Endothelial cell of umbilical vein (primary cell): ENCODE results near the gene CNP. TPM values are rescaled to one million over a fixed set of nuclear protein-coding genes. Genes with fewer than 3 reads are reported as not detected.

ENCODE experiments used
- BruUV-seq: library from RNA; stranded (reverse); fragments of 400-500 nt; replicated peaks from 2 replicates; lab custom pipeline; 2021; lab: Mats Ljungman, UMichigan
- CTCF ChIA-PET: fragments of 300-600, 350-600 bp; sonication (Branson Sonifier 250); formaldehyde crosslinking; loops from one replicate; lab custom pipeline; 2021; ENCODE audit warnings: antibody characterized with exemption, inconsistent platforms; lab: Charles Lee
- POLR2A ChIA-PET: fragments of 300-600, 350-600 bp; sonication (Branson Sonifier 250); formaldehyde crosslinking; loops from one replicate; lab custom pipeline; 2021; ENCODE audit warnings: antibody characterized with exemption, inconsistent platforms; lab: Charles Lee
- DNase-seq: peaks from one replicate; pipeline ENCODE4 v3.0.0-alpha.2; 2011; ENCODE audit warnings: low read depth, low spot score
- FAIRE-seq: peaks from 2 replicates; lab custom pipeline; 2011; peaks lifted over from hg19 to GRCh38; lab: Jason Lieb, UNC
- H2AFZ ChIP-seq: 2 replicates; pipeline ENCODE4 v1.6.0; 2012; ENCODE audit warnings: low read depth, low read length, control low read depth, inconsistent platforms
- H3K27ac ChIP-seq: 2 replicates; pipeline ENCODE4 v1.5.1; 2011; ENCODE audit warnings: low read depth, mild to moderate bottlenecking, control low read depth, low read length, moderate library complexity; ENCODE audit not compliant: insufficient read depth
- H3K27me3 ChIP-seq, 2 experiments: 2 replicates each; pipeline versions ENCODE4 v1.6.0 to v1.6.1; 2011; ENCODE audit warnings: low read length in 2 of 2, mixed read lengths in 1 of 2; ENCODE audit not compliant: control insufficient read depth in 2 of 2, insufficient read depth in 2 of 2
- H3K36me3 ChIP-seq, 2 experiments: 2 replicates in 1 of 2; 3 replicates in 1 of 2; pipeline ENCODE4 v1.5.1; 2011; ENCODE audit warnings: low read length in 2 of 2, mild to moderate bottlenecking in 1 of 2, moderate library complexity in 1 of 2; ENCODE audit not compliant: control insufficient read depth in 2 of 2, insufficient read depth in 2 of 2; ENCODE audit errors: extremely low read depth in 1 of 2
- H3K4me1 ChIP-seq: 3 replicates; pipeline ENCODE4 v1.5.1; 2011; ENCODE audit warnings: mild to moderate bottlenecking, low read length; ENCODE audit not compliant: control insufficient read depth, insufficient read depth; ENCODE audit errors: extremely low read depth
- H3K4me2 ChIP-seq: 2 replicates; pipeline ENCODE4 v1.6.1; 2011; ENCODE audit warnings: low read length, control low read depth, mixed read lengths; ENCODE audit not compliant: insufficient read depth
- H3K4me3 ChIP-seq, 3 experiments: fragments of 200-600 bp in 1 of 3; sonication (generic), shearing (Covaris generic) in 1 of 3; replicated peaks in 1 of 3; 2 replicates each; pipeline ENCODE4 v1.5.1; 2011 to 2016; ENCODE audit warnings: control low read depth in 3 of 3, low read length in 3 of 3, mild to moderate bottlenecking in 2 of 3, inconsistent platforms in 1 of 3, low read depth in 1 of 3, moderate library complexity in 1 of 3; ENCODE audit not compliant: insufficient read depth in 1 of 3
- H3K79me2 ChIP-seq: 2 replicates; pipeline ENCODE4 v1.6.0; 2012; ENCODE audit warnings: low read length, inconsistent platforms; ENCODE audit not compliant: control insufficient read depth, insufficient read depth
- H3K9ac ChIP-seq: replicated peaks from 2 replicates; pipeline ENCODE3; 2011; ENCODE audit warnings: low read length, control low read depth; ENCODE audit not compliant: insufficient read depth; ENCODE audit errors: extremely low read depth
- H3K9me1 ChIP-seq: replicated peaks from 3 replicates; pipeline ENCODE4 v1.6.0; 2011; ENCODE audit warnings: mild to moderate bottlenecking, low read length; ENCODE audit not compliant: control insufficient read depth, insufficient read depth; ENCODE audit errors: extremely low read depth
- H3K9me3 ChIP-seq: replicated peaks from 2 replicates; pipeline ENCODE4 v1.5.1; 2012; ENCODE audit warnings: low read length, inconsistent platforms; ENCODE audit not compliant: control insufficient read depth, insufficient read depth
- H4K20me1 ChIP-seq: replicated peaks from 2 replicates; pipeline ENCODE3; 2011; ENCODE audit warnings: mild to moderate bottlenecking, low read length; ENCODE audit not compliant: control insufficient read depth, insufficient read depth; ENCODE audit errors: extremely low read depth
- EZH2 ChIP-seq: IDR thresholded peaks from 2 replicates; pipeline ENCODE4 v1.6.1; 2012; ENCODE audit warnings: borderline replicate concordance, low read depth, mild to moderate bottlenecking, moderate library complexity, low read length, inconsistent platforms; ENCODE audit not compliant: severe bottlenecking
- GATA2 ChIP-seq: IDR thresholded peaks from 2 replicates; pipeline ENCODE4 v1.7.0; 2011; ENCODE audit warnings: low read depth, mild to moderate bottlenecking, moderate library complexity, mixed read lengths, low read length; ENCODE audit not compliant: insufficient read length, insufficient read depth
- POLR2A ChIP-seq: IDR thresholded peaks from 2 replicates; pipeline ENCODE4 v1.6.1; 2012; ENCODE audit warnings: low read depth, mild to moderate bottlenecking, control low read depth, low read length
- POLR2AphosphoS5 ChIP-seq: IDR thresholded peaks from 2 replicates; pipeline ENCODE4 v1.6.1; 2012; ENCODE audit warnings: low read depth, mild to moderate bottlenecking, control low read depth, low read length, moderate library complexity; ENCODE audit not compliant: insufficient read depth
- dilution Hi-C: fragments of 300-500 bp; cut with MboI; formaldehyde crosslinking; loops from one replicate; pipeline ENCODE4 v1.15.0; 2019; ENCODE audit warnings: low sequenced_read_pairs; ENCODE audit not compliant: extremely low pct_ligation_motif_present
- intact Hi-C: fragments of 100-400 bp; cut with micrococcal nuclease; formaldehyde crosslinking; loops from one replicate; pipeline ENCODE4 v1.10.0; 2022
- polyA plus RNA-seq, 4 experiments: library from polyadenylated mRNA; depleted of rRNA in 3 of 4; stranded (reverse) in 3 of 4; unstranded in 1 of 4; fragments of >200 nt; gene quantifications; 2 replicates each; pipeline versions ENCODE4 v1.2.1 to v1.2.3, GENCODE V29; 2011 to 2012; ENCODE audit warnings: missing spikeins in 1 of 4
- total RNA-seq: library from RNA; stranded (reverse); gene quantifications from 2 replicates; pipeline ENCODE4 v1.2.3, GENCODE V29; 2021
- TF ChIP-seq, protein P1 (sequence below): IDR thresholded peaks from 2 replicates; pipeline ENCODE4 v1.6.1; 2011; ENCODE audit not compliant: insufficient read depth, insufficient read length
- TF ChIP-seq, protein P2 (sequence below), 2 donors: IDR thresholded peaks; 1 replicate in 1 of 2; 2 replicates in 1 of 2; pipeline ENCODE4 v1.5.1; 2011; ENCODE audit warnings: low read length in 2 of 2, mild to moderate bottlenecking in 2 of 2, moderate library complexity in 2 of 2, control low read depth in 1 of 2, inconsistent platforms in 1 of 2, low read depth in 1 of 2; ENCODE audit not compliant: insufficient read depth in 1 of 2; ENCODE audit errors: extremely low read depth in 1 of 2

Gene CNP
- total and polyA plus RNA-seq, 2 donors (not counting 3 experiments of a cell fraction or from before 2014, with no cell fraction given) = 49.4 to 84.9 TPM

DNA sequence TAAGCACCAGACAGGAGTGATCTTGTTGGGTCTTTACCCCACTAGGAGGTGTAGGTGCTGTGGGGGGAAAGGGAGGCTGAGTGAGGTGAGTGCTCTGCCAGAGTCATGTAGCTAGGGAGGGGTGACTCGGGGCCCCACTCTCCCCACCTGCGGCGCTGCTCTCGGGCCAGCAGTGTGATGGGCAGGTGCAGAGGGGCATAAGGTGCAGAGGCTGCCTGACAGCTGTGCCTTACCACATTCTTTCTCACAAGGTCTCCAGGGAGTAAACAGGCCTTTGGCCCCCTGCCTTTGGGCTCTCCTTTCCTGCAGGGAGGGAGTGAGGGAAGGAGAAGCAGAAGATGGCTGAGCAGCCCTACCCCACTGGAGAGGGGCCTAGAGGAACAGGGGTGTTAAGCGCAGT, 4.5 kb upstream of the CNP start:
- Histone ChIP-seq H3K9me1 (no peaks in the 10 kb centered on the region), H3K9me3 (no peaks in the 10 kb centered on the region), H3K9ac (no peak overlapping the region), H3K27me3 (no peaks in the 10 kb centered on the region), H3K79me2 (peaks cover 2% of the 10 kb centered on the region), H3K4me1 (peaks cover 21% of the 10 kb centered on the region), H3K4me2 (no peak overlapping the region), H3K36me3 (no peaks in the 10 kb centered on the region), H4K20me1 (no peaks in the 10 kb centered on the region), H3K4me3 (no peak overlapping the region), H2AFZ (no peak overlapping the region), H3K27ac (no peak overlapping the region)
- FAIRE-seq (no peak), DNase-seq (no peak)
- TF ChIP-seq, protein P1, sequence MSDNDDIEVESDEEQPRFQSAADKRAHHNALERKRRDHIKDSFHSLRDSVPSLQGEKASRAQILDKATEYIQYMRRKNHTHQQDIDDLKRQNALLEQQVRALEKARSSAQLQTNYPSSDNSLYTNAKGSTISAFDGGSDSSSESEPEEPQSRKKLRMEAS = no peak
- TF ChIP-seq POLR2AphosphoS5 (no peak), POLR2A (no peak), GATA2 (no peak), EZH2 (no peak)
- TF ChIP-seq, protein P2, sequence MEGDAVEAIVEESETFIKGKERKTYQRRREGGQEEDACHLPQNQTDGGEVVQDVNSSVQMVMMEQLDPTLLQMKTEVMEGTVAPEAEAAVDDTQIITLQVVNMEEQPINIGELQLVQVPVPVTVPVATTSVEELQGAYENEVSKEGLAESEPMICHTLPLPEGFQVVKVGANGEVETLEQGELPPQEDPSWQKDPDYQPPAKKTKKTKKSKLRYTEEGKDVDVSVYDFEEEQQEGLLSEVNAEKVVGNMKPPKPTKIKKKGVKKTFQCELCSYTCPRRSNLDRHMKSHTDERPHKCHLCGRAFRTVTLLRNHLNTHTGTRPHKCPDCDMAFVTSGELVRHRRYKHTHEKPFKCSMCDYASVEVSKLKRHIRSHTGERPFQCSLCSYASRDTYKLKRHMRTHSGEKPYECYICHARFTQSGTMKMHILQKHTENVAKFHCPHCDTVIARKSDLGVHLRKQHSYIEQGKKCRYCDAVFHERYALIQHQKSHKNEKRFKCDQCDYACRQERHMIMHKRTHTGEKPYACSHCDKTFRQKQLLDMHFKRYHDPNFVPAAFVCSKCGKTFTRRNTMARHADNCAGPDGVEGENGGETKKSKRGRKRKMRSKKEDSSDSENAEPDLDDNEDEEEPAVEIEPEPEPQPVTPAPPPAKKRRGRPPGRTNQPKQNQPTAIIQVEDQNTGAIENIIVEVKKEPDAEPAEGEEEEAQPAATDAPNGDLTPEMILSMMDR (IDR thresholded peaks at IDR 0.05; ENCODE audit: extremely low read depth in 1 of 2, insufficient read depth in 1 of 2, low read depth in 1 of 2, low read length in 2 of 2) = no peak
- dilution Hi-C loops (loop anchor here (25.0 kb wide), 1 partner anchor 150 kb away; the partner anchor contains the start of genes DHX58, HSPB9 and KAT2A), intact Hi-C loops (no loop called here)
- CTCF ChIA-PET = interaction anchor here (1.4 to 7.6 kb wide), 7 partner anchors 12 to 161 kb away, joined by 5 to 74 read pairs (median 13); partner anchors contain the start of genes DHX58, KAT2A and ODAD4
- POLR2A ChIA-PET = no interaction called here
- BruUV-seq = no TSS peak
